H9 (cell line): ENCODE results near the gene ADORA1. TPM values are rescaled to one million over a fixed set of nuclear protein-coding genes. Genes with fewer than 3 reads are reported as not detected.

Experiments used
- DNase-seq: peaks from one replicate; pipeline ENCODE4 v3.0.0-alpha.2; 2017
- H2AFZ ChIP-seq: one replicate; pipeline ENCODE4 v1.6.1; 2013; ENCODE audit warnings: mild to moderate bottlenecking, low read length, control low read depth, moderate library complexity
- H2AK5ac ChIP-seq: 2 replicates; pipeline ENCODE4 v1.6.1; 2013; ENCODE audit warnings: low read length, control low read depth, mixed read lengths; ENCODE audit not compliant: insufficient read length
- H2BK120ac ChIP-seq: one replicate; pipeline ENCODE4 v1.6.1; 2013; ENCODE audit warnings: low read depth, mild to moderate bottlenecking, low read length, control low read depth, inconsistent platforms; ENCODE audit not compliant: poor library complexity, severe bottlenecking
- H2BK12ac ChIP-seq: 2 replicates; pipeline ENCODE4 v1.6.1; 2013; ENCODE audit warnings: low read length, control low read depth, mixed read lengths, low read depth; ENCODE audit not compliant: insufficient read length
- H2BK15ac ChIP-seq: 2 replicates; pipeline ENCODE4 v1.6.1; 2013; ENCODE audit warnings: low read depth, low read length, control low read depth
- H2BK20ac ChIP-seq: one replicate; pipeline ENCODE4 v1.6.1; 2013; ENCODE audit warnings: low read depth, mild to moderate bottlenecking, low read length, control low read depth, inconsistent platforms; ENCODE audit not compliant: poor library complexity, severe bottlenecking
- H2BK5ac ChIP-seq: 2 replicates; pipeline ENCODE4 v1.6.1; 2013; ENCODE audit warnings: low read length, control low read depth, mixed read lengths; ENCODE audit not compliant: insufficient read length
- H3K14ac ChIP-seq: 2 replicates; pipeline ENCODE4 v1.6.1; 2013; ENCODE audit warnings: low read length, control low read depth; ENCODE audit not compliant: insufficient read depth
- H3K18ac ChIP-seq: 2 replicates; pipeline ENCODE4 v1.6.1; 2013; ENCODE audit warnings: low read depth, mild to moderate bottlenecking, mixed read lengths, low read length, control low read depth; ENCODE audit not compliant: insufficient read length
- H3K23ac ChIP-seq: 2 replicates; pipeline ENCODE4 v1.6.1; 2013; ENCODE audit warnings: low read length, control low read depth, mixed read lengths, low read depth; ENCODE audit not compliant: insufficient read length
- H3K23me2 ChIP-seq: 2 replicates; pipeline ENCODE4 v1.6.1; 2013; ENCODE audit warnings: low read depth, mild to moderate bottlenecking, mixed read lengths, low read length, control low read depth; ENCODE audit not compliant: insufficient read length, poor library complexity, severe bottlenecking
- H3K27ac ChIP-seq: 2 replicates; pipeline ENCODE4 v1.5.1; 2013; ENCODE audit warnings: low read length, control low read depth, mixed read lengths, low read depth; ENCODE audit not compliant: insufficient read length
- H3K27me3 ChIP-seq: 2 replicates; pipeline ENCODE4 v1.6.1; 2013; ENCODE audit warnings: low read length, control low read depth, inconsistent platforms; ENCODE audit not compliant: insufficient read depth
- H3K4ac ChIP-seq: 2 replicates; pipeline ENCODE4 v1.6.1; 2013; ENCODE audit warnings: low read depth, mild to moderate bottlenecking, control low read depth, inconsistent platforms, low read length, moderate library complexity
- H3K4me1 ChIP-seq: 2 replicates; pipeline ENCODE4 v1.6.1; 2013; ENCODE audit warnings: low read length, control low read depth, inconsistent platforms; ENCODE audit not compliant: insufficient read depth
- H3K4me2 ChIP-seq: 2 replicates; pipeline ENCODE4 v1.6.1; 2013; ENCODE audit warnings: low read length, control low read depth, mixed read lengths; ENCODE audit not compliant: insufficient read length, insufficient read depth
- H3K56ac ChIP-seq: 2 replicates; pipeline ENCODE4 v1.6.1; 2013; ENCODE audit warnings: low read depth, mild to moderate bottlenecking, mixed read lengths, low read length, control low read depth; ENCODE audit not compliant: insufficient read length
- H3K79me1 ChIP-seq: 2 replicates; pipeline ENCODE4 v1.6.1; 2013; ENCODE audit warnings: low read depth, mild to moderate bottlenecking, moderate library complexity, low read length, control low read depth, inconsistent platforms; ENCODE audit not compliant: insufficient read depth, poor library complexity, severe bottlenecking
- H3K79me2 ChIP-seq: 2 replicates; pipeline ENCODE4 v1.6.1; 2013; ENCODE audit warnings: low read length, control low read depth, inconsistent platforms; ENCODE audit not compliant: insufficient read depth
- H3K9ac ChIP-seq: 2 replicates; pipeline ENCODE4 v1.6.1; 2013; ENCODE audit warnings: low read length, control low read depth, mixed read lengths; ENCODE audit not compliant: insufficient read length; ENCODE audit errors: extremely low read depth
- H3K9me3 ChIP-seq: one replicate; pipeline ENCODE4 v1.6.1; 2013; ENCODE audit warnings: low read depth, low read length, inconsistent platforms; ENCODE audit not compliant: control insufficient read depth
- H3T11ph ChIP-seq: one replicate; pipeline ENCODE4 v1.6.1; 2013; ENCODE audit warnings: mild to moderate bottlenecking, low read length, control low read depth, inconsistent platforms
- H4K20me1 ChIP-seq: one replicate; pipeline ENCODE4 v1.6.1; 2013; ENCODE audit not compliant: control insufficient read depth, insufficient read length, insufficient read depth
- H4K5ac ChIP-seq: 2 replicates; pipeline ENCODE4 v1.6.1; 2013; ENCODE audit warnings: low read depth, mild to moderate bottlenecking, mixed read lengths, low read length, control low read depth; ENCODE audit not compliant: insufficient read length
- H4K8ac ChIP-seq: replicated peaks from 2 replicates; pipeline ENCODE4 v1.6.1; 2013; ENCODE audit warnings: low read length, control low read depth, mixed read lengths, low read depth; ENCODE audit not compliant: insufficient read length
- H4K91ac ChIP-seq: 2 replicates; pipeline ENCODE4 v1.6.1; 2013; ENCODE audit warnings: low read depth, mild to moderate bottlenecking, moderate library complexity, mixed read lengths, low read length, control low read depth; ENCODE audit not compliant: insufficient read length
- H3K27ac Mint-ChIP-seq, 3 experiments: 2 replicates in 2 of 3; 3 replicates in 1 of 3; pipeline ENCODE4 v1.8.0; 2020 to 2021; ENCODE audit warnings: mixed read lengths in 3 of 3, mild to moderate bottlenecking in 1 of 3, moderate library complexity in 1 of 3
- H3K27me3 Mint-ChIP-seq: 2 replicates; pipeline ENCODE4 v1.8.0; 2021; ENCODE audit warnings: low read depth, mild to moderate bottlenecking, moderate library complexity, mixed read lengths
- H3K36me3 Mint-ChIP-seq, 3 experiments: 2 replicates in 2 of 3; 3 replicates in 1 of 3; pipeline ENCODE4 v1.8.0; 2020 to 2021; ENCODE audit warnings: low read depth in 3 of 3, mixed read lengths in 3 of 3; ENCODE audit not compliant: insufficient read depth in 1 of 3
- H3K4me1 Mint-ChIP-seq, 2 experiments: 2 replicates each; pipeline ENCODE4 v1.8.0; 2020; ENCODE audit warnings: mixed read lengths in 2 of 2
- H3K4me3 Mint-ChIP-seq, 2 experiments: 2 replicates in 1 of 2; 3 replicates in 1 of 2; pipeline ENCODE4 v1.8.0; 2020 to 2021; ENCODE audit warnings: mild to moderate bottlenecking in 2 of 2, mixed read lengths in 2 of 2, moderate library complexity in 1 of 2
- H3K9me3 Mint-ChIP-seq, 2 experiments: 2 replicates in 1 of 2; 3 replicates in 1 of 2; pipeline ENCODE4 v1.8.0; 2020; ENCODE audit warnings: mild to moderate bottlenecking in 2 of 2, mixed read lengths in 2 of 2, moderate library complexity in 1 of 2
- WGBS: extraction: QIAGEN DNeasy Blood & Tissue Kit; methylation state at CpG from one replicate; pipeline ENCODE4 v1.1.7; 2013; ENCODE audit warnings: missing lambda C conversion rate, low lambda C conversion rate, mixed read lengths; ENCODE audit not compliant: insufficient read length; ENCODE audit errors: extremely low coverage; 5-methylcytosine and 5-hydroxymethylcytosine counted together
- total RNA-seq: library from RNA; stranded (reverse); gene quantifications from 2 replicates; pipeline ENCODE4 v1.2.1, GENCODE V29; 2021
- TF ChIP-seq, protein P1 (sequence below): fragments of 200-600 bp; sonication (generic); conservative IDR thresholded peaks from 3 replicates; pipeline ENCODE4 v1.8.0; 2021; ENCODE audit warnings: antibody characterized with exemption, mild to moderate bottlenecking

ADORA1 gene
- total RNA-seq, 1 experiment from 2014 or later: 1.3 TPM

DNA sequence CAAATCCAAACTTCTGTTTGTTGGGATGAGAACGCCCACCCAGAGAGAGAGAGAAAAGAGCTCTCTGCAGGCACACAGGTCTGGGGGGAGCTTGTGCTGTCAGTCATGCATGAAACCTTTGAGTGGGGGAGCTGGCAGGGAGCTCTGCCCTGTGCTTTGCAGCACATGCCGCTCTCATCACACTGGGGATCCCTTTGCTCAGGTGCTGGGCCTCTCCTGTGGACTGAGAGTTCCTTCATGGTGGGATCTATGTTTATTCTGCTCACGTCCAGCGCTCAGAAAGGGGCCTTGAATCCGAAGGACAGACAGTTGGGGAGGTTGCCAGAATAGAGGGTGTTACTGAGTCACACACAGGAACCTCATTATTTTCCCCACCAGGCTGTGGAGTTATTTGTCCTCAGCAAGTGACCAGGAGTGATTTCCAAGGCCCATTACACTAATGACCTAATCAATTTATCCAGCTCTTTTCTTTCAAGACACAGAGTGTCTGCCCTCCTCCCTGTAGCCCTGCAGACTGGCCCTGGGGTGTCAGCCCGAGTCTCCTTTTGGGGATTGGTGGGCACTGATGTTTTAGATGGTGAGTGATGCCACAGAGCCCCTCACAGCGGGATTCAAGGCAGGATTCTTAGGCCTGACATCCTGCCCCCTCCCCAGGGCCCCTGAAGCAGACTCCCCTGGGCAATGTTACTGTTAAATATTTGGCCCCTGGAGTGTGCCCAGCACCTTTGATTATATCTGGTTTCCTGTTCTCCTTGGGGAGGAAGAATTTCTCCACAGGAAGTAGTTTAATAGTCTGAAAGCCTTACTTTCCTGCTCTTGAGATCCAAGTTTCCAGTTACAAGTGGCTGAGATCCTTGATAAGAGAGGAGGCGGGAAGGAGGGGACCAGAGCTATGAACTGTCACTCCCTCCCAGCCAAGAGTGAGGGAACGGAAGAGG lies 25.8 kb downstream of the ADORA1 start:
- H3K27me3 ChIP-seq: no peaks in the 10 kb centered on the region
- H3K4me3 Mint-ChIP-seq: peak overlapping the region in 1 of 2 experiments; percentile 28; a peak in 2 of 5 replicates
- H3K79me1 ChIP-seq: no peaks in the 10 kb centered on the region
- no peak overlapping the region for H2BK12ac ChIP-seq
- H3K9ac ChIP-seq: no peak overlapping the region
- WGBS: no CpG with 5 or more reads among the region's 9 CpGs
- no peaks in the 10 kb centered on the region for H3K23me2 ChIP-seq
- no peak overlapping the region for H3K56ac ChIP-seq
- no peak for DNase-seq
- no peak overlapping the region for H3K4me2 ChIP-seq
- peaks cover 62 to 77% of the 10 kb centered on the region in 2 experiments for H3K4me1 Mint-ChIP-seq
- no peak overlapping the region for H3K18ac ChIP-seq
- peak overlapping the region in 2 of 3 experiments; percentile 22 to 82; a peak in 2 of 7 replicates for H3K27ac Mint-ChIP-seq
- no peak overlapping the region for H2BK5ac ChIP-seq
- no peaks in the 10 kb centered on the region for H4K20me1 ChIP-seq
- peaks cover 0 to 3% (median 3%) of the 10 kb centered on the region in 3 experiments; a peak in 3 of 7 replicates for H3K36me3 Mint-ChIP-seq
- H2BK20ac ChIP-seq: no peak overlapping the region
- H2BK120ac ChIP-seq: no peak overlapping the region
- H4K91ac ChIP-seq: no peak overlapping the region
- no peaks in the 10 kb centered on the region for H3K9me3 ChIP-seq
- peaks cover 0 to 3% of the 10 kb centered on the region in 2 experiments; a peak in 3 of 5 replicates for H3K9me3 Mint-ChIP-seq
- no peak overlapping the region for H3K23ac ChIP-seq
- no peak overlapping the region for H3K27ac ChIP-seq
- no peak overlapping the region for H2BK15ac ChIP-seq
- no peak overlapping the region for H4K5ac ChIP-seq
- H3T11ph ChIP-seq: no peak overlapping the region
- H3K14ac ChIP-seq: no peak overlapping the region; the same call in 1 of the 2 replicates
- no peak overlapping the region for H4K8ac ChIP-seq
- TF ChIP-seq, protein P1, sequence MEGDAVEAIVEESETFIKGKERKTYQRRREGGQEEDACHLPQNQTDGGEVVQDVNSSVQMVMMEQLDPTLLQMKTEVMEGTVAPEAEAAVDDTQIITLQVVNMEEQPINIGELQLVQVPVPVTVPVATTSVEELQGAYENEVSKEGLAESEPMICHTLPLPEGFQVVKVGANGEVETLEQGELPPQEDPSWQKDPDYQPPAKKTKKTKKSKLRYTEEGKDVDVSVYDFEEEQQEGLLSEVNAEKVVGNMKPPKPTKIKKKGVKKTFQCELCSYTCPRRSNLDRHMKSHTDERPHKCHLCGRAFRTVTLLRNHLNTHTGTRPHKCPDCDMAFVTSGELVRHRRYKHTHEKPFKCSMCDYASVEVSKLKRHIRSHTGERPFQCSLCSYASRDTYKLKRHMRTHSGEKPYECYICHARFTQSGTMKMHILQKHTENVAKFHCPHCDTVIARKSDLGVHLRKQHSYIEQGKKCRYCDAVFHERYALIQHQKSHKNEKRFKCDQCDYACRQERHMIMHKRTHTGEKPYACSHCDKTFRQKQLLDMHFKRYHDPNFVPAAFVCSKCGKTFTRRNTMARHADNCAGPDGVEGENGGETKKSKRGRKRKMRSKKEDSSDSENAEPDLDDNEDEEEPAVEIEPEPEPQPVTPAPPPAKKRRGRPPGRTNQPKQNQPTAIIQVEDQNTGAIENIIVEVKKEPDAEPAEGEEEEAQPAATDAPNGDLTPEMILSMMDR: no peak
- no peak overlapping the region for H2AFZ ChIP-seq
- H2AK5ac ChIP-seq: no peak overlapping the region
- no peaks in the 10 kb centered on the region; the same call in 1 of the 2 replicates for H3K27me3 Mint-ChIP-seq
- peaks cover 12% of the 10 kb centered on the region for H3K4me1 ChIP-seq
- no peak overlapping the region for H3K4ac ChIP-seq
- no peaks in the 10 kb centered on the region for H3K79me2 ChIP-seq
